Mucosa of rectum (tissue), 2 donors: ENCODE results near the gene TSR2.
"Not testable (repeated sequence)": the region's sequence is repeated elsewhere in the genome, so short reads cannot be mapped to it uniquely, and the experiment has no call there.

Experiments used
- H3K27ac ChIP-seq, 2 donors: one replicate each; pipeline ENCODE4 v1.7.0; 2013; ENCODE audit warnings: inconsistent platforms in 2 of 2, low read depth in 2 of 2, low read length in 2 of 2
- H3K27me3 ChIP-seq, 2 donors: one replicate each; pipeline ENCODE4 v1.7.0; 2013; ENCODE audit warnings: low read length in 2 of 2; ENCODE audit not compliant: control insufficient read depth in 2 of 2, insufficient read depth in 2 of 2
- H3K36me3 ChIP-seq, 2 donors: one replicate each; pipeline ENCODE4 v1.7.0; 2013; ENCODE audit warnings: low read length in 2 of 2; ENCODE audit not compliant: control insufficient read depth in 2 of 2, insufficient read depth in 2 of 2
- H3K4me1 ChIP-seq, 2 donors: one replicate each; pipeline ENCODE4 v1.7.0; 2013; ENCODE audit warnings: low read length in 2 of 2, mild to moderate bottlenecking in 1 of 2; ENCODE audit not compliant: control insufficient read depth in 2 of 2, insufficient read depth in 2 of 2
- H3K4me3 ChIP-seq, 2 donors: one replicate each; pipeline ENCODE4 v1.7.0; 2013; ENCODE audit warnings: low read length in 2 of 2
- H3K9ac ChIP-seq, 2 donors: one replicate each; pipeline ENCODE4 v1.7.0; 2013; ENCODE audit warnings: low read length in 2 of 2, low read depth in 1 of 2, mild to moderate bottlenecking in 1 of 2
- H3K9me3 ChIP-seq, 2 donors: one replicate each; pipeline ENCODE4 v1.7.0; 2013; ENCODE audit warnings: low read length in 2 of 2; ENCODE audit not compliant: control insufficient read depth in 2 of 2
- donor health status: healthy.
- donor health status: Normal muscosa, but diverticular disease.

The TSR2 gene

DNA sequence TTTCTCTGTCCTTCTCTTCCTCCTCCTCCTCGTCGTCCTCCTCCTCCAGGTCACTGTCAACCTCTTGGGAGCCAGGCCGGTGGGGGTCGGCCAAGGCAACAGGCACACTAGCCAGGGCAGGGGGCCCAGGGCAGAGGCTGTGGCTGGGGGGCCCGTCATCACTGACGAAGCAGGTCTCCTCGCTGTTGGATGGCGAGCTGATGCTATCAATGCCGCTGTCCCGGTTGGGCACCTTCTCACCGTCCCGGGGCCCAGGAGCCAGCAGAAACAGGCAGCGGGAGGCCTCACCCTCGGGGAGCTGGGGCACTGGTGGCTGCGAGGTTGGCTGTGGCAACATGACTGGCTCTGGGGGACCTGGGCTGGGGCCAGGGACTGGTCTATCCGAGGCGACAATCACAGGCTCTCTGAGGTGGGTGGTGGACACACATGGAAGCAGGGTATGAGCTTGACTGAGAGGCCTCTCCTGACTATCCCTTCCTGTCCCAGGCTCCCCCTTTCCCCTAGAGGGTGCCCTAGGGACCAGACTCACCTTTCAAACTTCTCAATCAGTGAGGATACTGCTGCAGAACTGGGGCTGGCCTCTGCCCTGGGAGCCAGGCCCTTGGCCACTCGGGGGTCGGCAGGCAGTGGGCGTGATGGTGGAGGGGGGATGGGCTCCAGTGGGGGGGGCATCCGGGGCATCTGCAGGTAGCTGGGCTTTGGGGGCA is 30.0 kb downstream of the TSR2 start:
- H3K36me3 ChIP-seq, result no peaks in the 10 kb centered on the region
- no peaks in the 10 kb centered on the region for H3K9me3 ChIP-seq
- H3K9ac ChIP-seq, result no peak overlapping the region
- no peak overlapping the region for H3K27ac ChIP-seq
- no peaks in the 10 kb centered on the region for H3K27me3 ChIP-seq
- H3K4me1 ChIP-seq, result no peaks in the 10 kb centered on the region
- H3K4me3 ChIP-seq, result no peak overlapping the region

DNA sequence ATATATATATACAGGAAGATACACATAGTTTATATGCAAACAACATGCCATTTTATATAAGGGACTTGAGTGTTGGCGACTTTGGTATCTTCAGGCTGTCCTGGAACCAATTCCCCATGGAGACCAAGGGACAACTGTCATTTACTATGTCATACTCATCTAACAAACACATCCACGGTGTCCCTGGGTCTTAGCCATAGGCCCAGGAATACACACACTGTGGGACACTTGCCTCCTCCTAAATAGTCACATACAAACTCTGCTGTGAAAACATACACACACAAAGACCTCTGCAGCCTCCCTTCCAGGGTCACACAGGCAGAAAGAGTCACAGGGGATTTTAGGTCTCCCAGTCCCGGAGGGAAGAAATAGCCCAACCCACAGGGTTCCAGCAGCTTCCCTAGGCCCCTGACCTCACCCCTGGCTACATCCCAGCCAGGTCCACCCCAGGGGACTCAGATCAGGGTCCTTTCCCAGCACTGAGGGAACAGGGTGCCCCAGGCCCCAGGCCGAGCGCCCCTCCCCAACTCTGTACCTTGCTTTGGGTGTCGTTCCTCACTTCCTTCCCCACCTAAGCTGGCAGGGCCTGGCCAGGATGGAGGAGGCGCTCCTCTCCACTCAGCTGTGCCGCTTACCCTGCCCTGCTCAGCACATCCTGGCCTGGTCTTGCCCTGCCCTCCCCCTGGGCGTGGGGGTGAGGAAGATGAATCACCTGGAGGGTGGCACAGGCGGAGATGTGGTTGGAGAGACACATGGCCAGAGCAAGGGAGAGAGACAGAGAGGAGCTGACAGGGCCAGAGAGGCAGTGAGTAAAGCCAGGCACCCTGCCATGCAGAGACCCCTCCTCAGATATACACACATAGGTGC is 34.0 kb downstream of the TSR2 start:
- Histone ChIP-seq H3K27ac (no peak overlapping the region), H3K4me3 (no peak overlapping the region), H3K4me1 (peaks cover 0 to 2% of the 10 kb centered on the region in 2 donors), H3K9me3 (no peaks in the 10 kb centered on the region), H3K9ac (no peak overlapping the region), H3K27me3 (no peaks in the 10 kb centered on the region), H3K36me3 (no peaks in the 10 kb centered on the region)

- Histone ChIP-seq H3K36me3 (no peaks in the 10 kb centered on the region), H3K27ac (no peak overlapping the region), H3K9ac (no peak overlapping the region), H3K27me3 (no peaks in the 10 kb centered on the region), H3K4me1 (peaks cover 7 to 18% of the 10 kb centered on the region in 2 donors), H3K9me3 (no peaks in the 10 kb centered on the region), H3K4me3 (no peak overlapping the region)
Measured at GRCh38 chrX:54479136-54480111, 39.2 kb downstream of the TSR2 start.

DNA sequence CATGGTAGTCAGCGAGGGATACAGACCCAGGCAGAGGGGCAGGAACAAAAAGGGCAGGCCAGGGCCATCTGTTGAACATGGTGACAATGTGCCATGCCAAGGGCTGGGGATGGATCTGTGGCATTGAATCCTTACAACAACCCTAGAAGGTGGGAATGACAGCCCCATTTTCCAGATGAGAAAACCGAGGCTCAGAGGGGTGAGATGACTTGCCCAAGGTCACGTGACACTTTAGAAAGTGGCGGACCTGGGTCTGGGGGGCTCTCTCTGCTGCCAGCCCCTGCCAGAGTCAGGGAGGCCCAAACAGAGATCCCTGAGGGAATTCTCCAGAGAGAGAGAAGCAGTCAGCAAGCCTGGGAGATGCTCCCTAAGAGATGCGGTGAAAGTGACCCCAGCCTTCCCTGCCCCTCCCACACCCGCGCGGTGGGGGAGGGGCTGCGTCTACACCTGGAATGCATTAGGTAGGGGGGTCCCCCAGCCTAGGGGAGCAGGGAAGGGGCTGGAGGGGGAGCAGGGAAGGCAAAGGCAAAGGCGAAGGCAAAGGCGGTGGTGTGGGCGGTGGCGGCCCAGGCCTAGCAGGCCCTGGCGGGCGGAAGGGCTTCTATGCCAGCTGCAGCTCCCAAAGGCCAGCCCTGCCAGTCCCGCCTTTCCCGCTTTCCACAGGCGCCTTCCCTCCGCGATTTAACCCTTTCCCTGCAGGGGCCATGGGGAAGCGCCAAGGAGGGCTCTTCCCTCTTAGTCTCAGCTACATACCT is 42.8 kb downstream of the TSR2 start:
- Histone ChIP-seq H3K27ac (peak overlapping the region; percentile 56 to 61), H3K9ac (peak overlapping the region; percentile 34 to 48), H3K4me1 (peaks cover 7 to 18% of the 10 kb centered on the region in 2 donors), H3K27me3 (no peaks in the 10 kb centered on the region), H3K9me3 (no peaks in the 10 kb centered on the region), H3K4me3 (peak overlapping the region in 1 of 2 donors; percentile 23), H3K36me3 (no peaks in the 10 kb centered on the region)

DNA sequence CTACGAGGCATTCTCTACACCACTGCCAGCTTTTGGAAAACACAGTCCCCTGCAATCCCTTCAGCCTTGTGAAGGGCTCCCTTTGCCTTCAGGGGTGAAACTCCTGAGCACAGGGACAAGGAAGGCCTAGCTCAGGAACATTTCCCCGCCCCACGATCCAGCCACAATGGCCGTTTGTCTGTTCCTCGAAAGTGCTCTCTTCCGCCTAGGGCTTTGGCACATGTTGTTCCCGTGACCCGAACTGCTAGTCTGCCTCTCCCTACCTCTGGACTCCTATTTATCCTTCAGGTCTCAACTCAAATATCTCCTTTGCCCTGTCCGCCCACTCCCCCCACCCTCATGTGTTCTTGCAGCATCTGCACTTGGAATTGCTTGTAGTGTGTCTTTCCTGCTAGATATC is 43.7 kb downstream of the TSR2 start:
- H3K4me1 ChIP-seq, result peaks cover 7 to 18% of the 10 kb centered on the region in 2 donors
- no peaks in the 10 kb centered on the region for H3K27me3 ChIP-seq
- no peak overlapping the region for H3K9ac ChIP-seq
- H3K27ac ChIP-seq, result peak overlapping the region in 1 of 2 donors; percentile 15
- no peak overlapping the region for H3K4me3 ChIP-seq
- H3K36me3 ChIP-seq, result no peaks in the 10 kb centered on the region
- no peaks in the 10 kb centered on the region for H3K9me3 ChIP-seq

DNA sequence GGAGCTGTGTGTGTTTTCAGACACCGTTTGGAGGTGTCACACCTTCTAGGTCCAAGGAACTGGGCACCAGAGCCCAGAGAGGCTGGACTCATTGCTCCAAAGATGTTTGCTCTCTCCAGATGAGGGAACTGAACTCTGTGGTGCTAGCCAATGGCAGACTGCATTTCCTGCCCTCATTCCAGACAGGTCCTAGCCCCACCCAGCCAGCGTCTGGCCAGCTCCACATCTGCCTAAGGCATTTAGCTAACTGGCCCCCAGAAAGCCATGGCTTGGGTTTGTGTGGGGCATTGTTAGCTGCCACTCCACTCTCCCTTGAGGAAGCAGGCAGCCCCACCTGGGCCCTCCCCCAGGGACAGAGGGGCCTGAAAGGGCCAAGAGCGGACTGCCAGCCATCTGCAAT is 44.5 kb downstream of the TSR2 start:
- H3K27ac ChIP-seq, result no peak overlapping the region
- no peaks in the 10 kb centered on the region for H3K36me3 ChIP-seq
- H3K9me3 ChIP-seq, result no peaks in the 10 kb centered on the region
- H3K4me3 ChIP-seq, result no peak overlapping the region
- peaks cover 5 to 18% of the 10 kb centered on the region in 2 donors for H3K4me1 ChIP-seq
- H3K9ac ChIP-seq, result no peak overlapping the region
- H3K27me3 ChIP-seq, result no peaks in the 10 kb centered on the region

- H3K36me3 ChIP-seq, H3K4me1 ChIP-seq, H3K9me3 ChIP-seq, H3K27me3 ChIP-seq, H3K9ac ChIP-seq, H3K27ac ChIP-seq, H3K4me3 ChIP-seq: not testable (repeated sequence)
Measured at GRCh38 chrX:54489819-54490218, 49.6 kb downstream of the TSR2 start.

DNA sequence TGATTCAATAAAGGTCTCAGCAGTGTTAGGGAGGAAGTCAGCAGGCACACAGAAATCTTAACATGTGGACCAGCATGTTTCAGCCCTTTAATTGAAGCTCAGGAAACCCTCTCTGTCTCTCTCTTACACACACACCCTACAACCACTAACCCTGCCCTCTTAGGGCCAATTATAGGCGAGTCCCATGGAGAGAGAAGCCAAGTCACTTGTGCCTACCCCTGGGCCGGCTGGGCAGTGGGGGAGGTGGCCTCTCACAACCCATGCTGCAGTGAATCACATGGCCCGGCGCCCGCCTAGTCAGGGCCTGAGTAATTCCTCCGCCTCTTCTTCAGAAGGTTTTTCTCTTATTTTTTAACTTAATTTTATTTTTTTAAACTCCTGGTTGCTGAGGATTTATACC is 52.1 kb downstream of the TSR2 start:
- no peak overlapping the region for H3K27ac ChIP-seq
- H3K9me3 ChIP-seq, result no peaks in the 10 kb centered on the region
- no peak overlapping the region for H3K9ac ChIP-seq
- H3K4me3 ChIP-seq, result no peak overlapping the region
- H3K4me1 ChIP-seq, result no peaks in the 10 kb centered on the region
- no peaks in the 10 kb centered on the region for H3K36me3 ChIP-seq
- H3K27me3 ChIP-seq, result peaks cover 0 to 6% of the 10 kb centered on the region in 2 donors

DNA sequence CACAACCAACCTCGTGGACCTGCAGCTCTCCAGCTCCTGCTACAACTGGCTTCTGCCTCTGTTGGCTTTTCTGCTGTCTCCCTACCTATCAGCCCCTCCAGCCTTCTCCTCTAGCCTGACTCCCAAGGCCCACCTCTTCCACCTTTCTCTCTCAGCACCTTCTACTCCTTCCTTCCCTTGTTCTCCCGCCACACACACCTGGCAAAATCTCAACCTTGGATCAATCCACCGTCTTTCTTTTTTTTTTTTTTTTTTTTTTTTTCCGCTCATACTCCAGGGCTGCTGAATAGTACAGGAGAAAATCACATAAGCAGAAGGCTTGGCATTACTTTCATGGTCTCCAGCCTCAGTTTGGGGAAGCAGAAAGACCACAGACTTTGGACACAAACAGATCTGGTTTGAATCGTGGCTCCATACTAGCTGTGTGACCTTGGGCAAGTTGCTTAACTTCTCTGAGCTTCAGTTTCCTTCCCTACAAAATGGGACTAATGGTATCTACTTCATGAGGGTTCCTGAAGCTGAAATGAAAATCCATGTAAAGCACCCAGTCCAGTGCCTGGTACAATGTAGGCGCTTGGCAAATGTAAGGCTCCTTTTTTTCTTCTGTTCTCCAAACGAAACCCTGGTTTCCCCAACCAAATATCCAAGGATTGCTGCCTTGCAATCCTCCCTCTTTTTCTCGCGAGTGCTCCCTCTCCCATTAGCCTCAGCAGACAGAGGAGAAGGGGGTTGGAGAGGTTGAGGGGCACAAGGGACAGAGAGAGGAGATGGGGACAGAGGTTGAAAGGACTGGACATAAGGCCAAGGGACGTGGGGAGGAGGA is 54.2 kb downstream of the TSR2 start:
- Histone ChIP-seq H3K27me3 (peaks cover 0 to 6% of the 10 kb centered on the region in 2 donors), H3K9ac (peak overlapping the region; percentile 15 to 59)

More for the DNA sequence above, 54.2 kb downstream of the TSR2 start:
- Histone ChIP-seq H3K9me3 (no peaks in the 10 kb centered on the region), H3K36me3 (no peaks in the 10 kb centered on the region), H3K4me1 (no peaks in the 10 kb centered on the region), H3K4me3 (peak overlapping the region; percentile 56 to 62), H3K27ac (no peak overlapping the region)
